Endothelial cell of umbilical vein (primary cell): ENCODE measurements around the gene ZNF512. TPM values are rescaled to one million over a fixed set of nuclear protein-coding genes. Genes with fewer than 3 reads are reported as not detected.

Experiments used
- BruUV-seq: library from RNA; stranded (reverse); fragments of 400-500 nt; replicated peaks from 2 replicates; lab custom pipeline; 2021; lab: Mats Ljungman, UMichigan
- CTCF ChIA-PET: fragments of 300-600, 350-600 bp; sonication (Branson Sonifier 250); formaldehyde crosslinking; loops from one replicate; lab custom pipeline; 2021; ENCODE audit warnings: antibody characterized with exemption, inconsistent platforms; lab: Charles Lee
- POLR2A ChIA-PET: fragments of 300-600, 350-600 bp; sonication (Branson Sonifier 250); formaldehyde crosslinking; loops from one replicate; lab custom pipeline; 2021; ENCODE audit warnings: antibody characterized with exemption, inconsistent platforms; lab: Charles Lee
- DNase-seq: peaks from one replicate; pipeline ENCODE4 v3.0.0-alpha.2; 2011; ENCODE audit warnings: low read depth, low spot score
- FAIRE-seq: peaks from 2 replicates; lab custom pipeline; 2011; peaks lifted over from hg19 to GRCh38; lab: Jason Lieb, UNC
- H2AFZ ChIP-seq: 2 replicates; pipeline ENCODE4 v1.6.0; 2012; ENCODE audit warnings: low read depth, low read length, control low read depth, inconsistent platforms
- H3K27ac ChIP-seq: 2 replicates; pipeline ENCODE4 v1.5.1; 2011; ENCODE audit warnings: low read depth, mild to moderate bottlenecking, control low read depth, low read length, moderate library complexity; ENCODE audit not compliant: insufficient read depth
- H3K27me3 ChIP-seq, 2 experiments: 2 replicates each; pipeline versions ENCODE4 v1.6.0 to v1.6.1; 2011; ENCODE audit warnings: low read length in 2 of 2, mixed read lengths in 1 of 2; ENCODE audit not compliant: control insufficient read depth in 2 of 2, insufficient read depth in 2 of 2
- H3K36me3 ChIP-seq, 2 experiments: 2 replicates in 1 of 2; 3 replicates in 1 of 2; pipeline ENCODE4 v1.5.1; 2011; ENCODE audit warnings: low read length in 2 of 2, mild to moderate bottlenecking in 1 of 2, moderate library complexity in 1 of 2; ENCODE audit not compliant: control insufficient read depth in 2 of 2, insufficient read depth in 2 of 2; ENCODE audit errors: extremely low read depth in 1 of 2
- H3K4me1 ChIP-seq: 3 replicates; pipeline ENCODE4 v1.5.1; 2011; ENCODE audit warnings: mild to moderate bottlenecking, low read length; ENCODE audit not compliant: control insufficient read depth, insufficient read depth; ENCODE audit errors: extremely low read depth
- H3K4me2 ChIP-seq: 2 replicates; pipeline ENCODE4 v1.6.1; 2011; ENCODE audit warnings: low read length, control low read depth, mixed read lengths; ENCODE audit not compliant: insufficient read depth
- H3K4me3 ChIP-seq, 3 experiments: fragments of 200-600 bp in 1 of 3; sonication (generic), shearing (Covaris generic) in 1 of 3; replicated peaks in 1 of 3; 2 replicates each; pipeline ENCODE4 v1.5.1; 2011 to 2016; ENCODE audit warnings: control low read depth in 3 of 3, low read length in 3 of 3, mild to moderate bottlenecking in 2 of 3, inconsistent platforms in 1 of 3, low read depth in 1 of 3, moderate library complexity in 1 of 3; ENCODE audit not compliant: insufficient read depth in 1 of 3
- H3K79me2 ChIP-seq: 2 replicates; pipeline ENCODE4 v1.6.0; 2012; ENCODE audit warnings: low read length, inconsistent platforms; ENCODE audit not compliant: control insufficient read depth, insufficient read depth
- H3K9ac ChIP-seq: replicated peaks from 2 replicates; pipeline ENCODE3; 2011; ENCODE audit warnings: low read length, control low read depth; ENCODE audit not compliant: insufficient read depth; ENCODE audit errors: extremely low read depth
- H3K9me1 ChIP-seq: replicated peaks from 3 replicates; pipeline ENCODE4 v1.6.0; 2011; ENCODE audit warnings: mild to moderate bottlenecking, low read length; ENCODE audit not compliant: control insufficient read depth, insufficient read depth; ENCODE audit errors: extremely low read depth
- H3K9me3 ChIP-seq: replicated peaks from 2 replicates; pipeline ENCODE4 v1.5.1; 2012; ENCODE audit warnings: low read length, inconsistent platforms; ENCODE audit not compliant: control insufficient read depth, insufficient read depth
- H4K20me1 ChIP-seq: replicated peaks from 2 replicates; pipeline ENCODE3; 2011; ENCODE audit warnings: mild to moderate bottlenecking, low read length; ENCODE audit not compliant: control insufficient read depth, insufficient read depth; ENCODE audit errors: extremely low read depth
- EZH2 ChIP-seq: IDR thresholded peaks from 2 replicates; pipeline ENCODE4 v1.6.1; 2012; ENCODE audit warnings: borderline replicate concordance, low read depth, mild to moderate bottlenecking, moderate library complexity, low read length, inconsistent platforms; ENCODE audit not compliant: severe bottlenecking
- FOS ChIP-seq: IDR thresholded peaks from 2 replicates; pipeline ENCODE4 v1.6.1; 2011; ENCODE audit warnings: mild to moderate bottlenecking, low read length, moderate library complexity, borderline replicate concordance; ENCODE audit not compliant: insufficient read depth
- GATA2 ChIP-seq: IDR thresholded peaks from 2 replicates; pipeline ENCODE4 v1.7.0; 2011; ENCODE audit warnings: low read depth, mild to moderate bottlenecking, moderate library complexity, mixed read lengths, low read length; ENCODE audit not compliant: insufficient read length, insufficient read depth
- JUN ChIP-seq: IDR thresholded peaks from 2 replicates; pipeline ENCODE4 v1.6.1; 2011; ENCODE audit warnings: borderline replicate concordance, low read depth; ENCODE audit not compliant: insufficient read length, insufficient read depth
- MYC ChIP-seq: IDR thresholded peaks from one replicate; pipeline ENCODE4 v1.6.1; 2011; ENCODE audit warnings: mild to moderate bottlenecking, low read depth, low read length
- POLR2A ChIP-seq: IDR thresholded peaks from 2 replicates; pipeline ENCODE4 v1.6.1; 2012; ENCODE audit warnings: low read depth, mild to moderate bottlenecking, control low read depth, low read length
- POLR2AphosphoS5 ChIP-seq: IDR thresholded peaks from 2 replicates; pipeline ENCODE4 v1.6.1; 2012; ENCODE audit warnings: low read depth, mild to moderate bottlenecking, control low read depth, low read length, moderate library complexity; ENCODE audit not compliant: insufficient read depth
- dilution Hi-C: fragments of 300-500 bp; cut with MboI; formaldehyde crosslinking; loops from one replicate; pipeline ENCODE4 v1.15.0; 2019; ENCODE audit warnings: low sequenced_read_pairs; ENCODE audit not compliant: extremely low pct_ligation_motif_present
- intact Hi-C: fragments of 100-400 bp; cut with micrococcal nuclease; formaldehyde crosslinking; loops from one replicate; pipeline ENCODE4 v1.10.0; 2022
- polyA plus RNA-seq, 4 experiments: library from polyadenylated mRNA; depleted of rRNA in 3 of 4; stranded (reverse) in 3 of 4; unstranded in 1 of 4; fragments of >200 nt; gene quantifications; 2 replicates each; pipeline versions ENCODE4 v1.2.1 to v1.2.3, GENCODE V29; 2011 to 2012; ENCODE audit warnings: missing spikeins in 1 of 4
- total RNA-seq: library from RNA; stranded (reverse); gene quantifications from 2 replicates; pipeline ENCODE4 v1.2.3, GENCODE V29; 2021
- TF ChIP-seq, protein P1 (sequence below): IDR thresholded peaks from 2 replicates; pipeline ENCODE4 v1.6.1; 2011; ENCODE audit not compliant: insufficient read depth, insufficient read length
- TF ChIP-seq, protein P2 (sequence below), 2 donors: IDR thresholded peaks; 1 replicate in 1 of 2; 2 replicates in 1 of 2; pipeline ENCODE4 v1.5.1; 2011; ENCODE audit warnings: low read length in 2 of 2, mild to moderate bottlenecking in 2 of 2, moderate library complexity in 2 of 2, control low read depth in 1 of 2, inconsistent platforms in 1 of 2, low read depth in 1 of 2; ENCODE audit not compliant: insufficient read depth in 1 of 2; ENCODE audit errors: extremely low read depth in 1 of 2

Gene ZNF512
- total and polyA plus RNA-seq, 2 donors (not counting 3 experiments of a cell fraction or from before 2014, with no cell fraction given) = 17.8 to 37.0 TPM

DNA sequence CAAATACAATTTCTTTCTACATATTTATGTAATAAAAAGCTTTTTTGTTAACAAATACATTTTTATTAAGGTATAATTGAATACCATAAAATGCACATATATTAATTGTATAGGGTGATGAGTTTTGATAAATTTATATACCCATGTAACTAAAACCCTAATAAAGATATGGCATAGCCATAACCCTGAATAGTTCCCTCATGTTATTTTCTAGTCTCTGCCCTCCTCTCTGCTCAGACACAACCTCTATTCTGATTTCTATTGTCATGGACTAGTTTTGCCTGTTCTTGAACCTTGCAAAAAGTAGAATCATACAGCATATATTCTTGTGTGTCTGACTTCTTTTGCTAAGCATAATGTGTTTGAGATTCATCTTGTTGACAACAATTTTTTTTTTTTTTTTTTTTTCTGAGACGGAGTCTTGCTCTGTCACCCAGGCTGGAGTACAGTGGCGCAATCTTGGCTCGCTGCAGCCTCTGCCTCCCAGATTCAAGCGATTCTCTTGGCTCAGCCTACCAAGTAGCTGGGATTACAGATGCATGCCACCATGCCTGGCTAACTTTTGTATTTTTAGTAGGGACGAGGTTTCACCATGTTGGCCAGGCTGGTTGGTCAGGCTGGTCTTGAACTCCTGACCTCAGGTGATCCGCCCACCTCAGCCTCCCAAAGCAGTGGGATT is 38.6 kb upstream of the ZNF512 start:
- POLR2A ChIA-PET = no interaction called here
- TF ChIP-seq, protein P1, sequence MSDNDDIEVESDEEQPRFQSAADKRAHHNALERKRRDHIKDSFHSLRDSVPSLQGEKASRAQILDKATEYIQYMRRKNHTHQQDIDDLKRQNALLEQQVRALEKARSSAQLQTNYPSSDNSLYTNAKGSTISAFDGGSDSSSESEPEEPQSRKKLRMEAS = no peak
- TF ChIP-seq GATA2 = no peak
- TF ChIP-seq FOS = no peak
- no peaks in the 10 kb centered on the region for H3K9me3 ChIP-seq
- H2AFZ ChIP-seq = no peak overlapping the region
- H3K36me3 ChIP-seq = no peaks in the 10 kb centered on the region
- dilution Hi-C loops (no loop called here), intact Hi-C loops (no loop called here)
- H3K27me3 ChIP-seq = no peaks in the 10 kb centered on the region
- no peak for DNase-seq
- no peaks in the 10 kb centered on the region for H4K20me1 ChIP-seq
- H3K4me2 ChIP-seq = no peak overlapping the region
- no TSS peak for BruUV-seq
- no peak overlapping the region for H3K27ac ChIP-seq
- H3K4me1 ChIP-seq = no peaks in the 10 kb centered on the region
- H3K4me3 ChIP-seq = no peak overlapping the region
- no peaks in the 10 kb centered on the region for H3K9me1 ChIP-seq
- no peak overlapping the region for H3K9ac ChIP-seq
- CTCF ChIA-PET = interaction anchor here (0.7 to 0.8 kb wide), 3 partner anchors 10 to 82 kb away, joined by 3 to 4 read pairs (median 3); no protein-coding TSS in a partner anchor
- FAIRE-seq = no peak
- no peaks in the 10 kb centered on the region for H3K79me2 ChIP-seq

DNA sequence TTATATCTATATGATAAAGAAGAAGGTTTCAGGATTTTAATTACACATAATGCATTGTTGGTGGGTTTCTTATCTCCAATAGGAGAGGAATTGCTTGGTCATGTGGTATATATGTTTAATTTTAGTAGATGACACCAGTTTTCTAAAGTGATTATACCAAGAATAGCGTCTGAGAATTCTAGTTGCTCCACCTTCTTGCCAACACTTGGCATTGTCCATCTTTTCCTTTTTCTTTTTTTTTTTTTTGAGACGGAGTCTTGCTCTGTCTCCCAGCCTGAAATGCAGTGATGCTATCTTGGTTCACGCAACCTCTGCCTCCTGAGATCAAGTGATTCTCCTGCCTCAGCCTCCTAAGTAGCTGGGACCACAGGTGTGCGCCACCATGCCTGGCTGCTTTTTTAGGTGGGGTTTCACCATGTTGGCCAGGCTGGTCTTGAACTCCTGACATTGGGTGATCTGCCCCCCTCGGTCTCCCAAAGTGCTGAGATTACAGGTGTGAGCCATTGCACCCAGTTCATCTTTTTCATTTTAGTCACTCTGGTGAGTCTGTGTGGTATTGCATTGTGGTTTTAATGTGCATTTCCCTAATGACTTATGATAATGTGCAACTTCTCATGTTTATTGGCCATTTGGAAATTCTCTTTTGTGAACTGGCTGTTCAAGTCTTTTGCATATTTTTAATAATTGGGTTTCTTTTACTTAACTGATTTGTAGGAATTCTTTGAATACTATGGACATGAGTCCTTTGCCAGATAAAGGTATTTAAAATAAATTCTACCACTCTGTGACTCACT is 37.3 kb upstream of the ZNF512 start:
- no peaks in the 10 kb centered on the region for H3K9me1 ChIP-seq
- no peak overlapping the region for H3K4me3 ChIP-seq
- FAIRE-seq = no peak
- intact Hi-C loops (no loop called here), dilution Hi-C loops (no loop called here)
- no peaks in the 10 kb centered on the region for H3K4me1 ChIP-seq
- TF ChIP-seq EZH2 (no peak), GATA2 (no peak), POLR2A (no peak), JUN (no peak), MYC (no peak), POLR2AphosphoS5 (no peak), FOS (no peak)
- TF ChIP-seq, protein P1 = no peak
- TF ChIP-seq, protein P2, sequence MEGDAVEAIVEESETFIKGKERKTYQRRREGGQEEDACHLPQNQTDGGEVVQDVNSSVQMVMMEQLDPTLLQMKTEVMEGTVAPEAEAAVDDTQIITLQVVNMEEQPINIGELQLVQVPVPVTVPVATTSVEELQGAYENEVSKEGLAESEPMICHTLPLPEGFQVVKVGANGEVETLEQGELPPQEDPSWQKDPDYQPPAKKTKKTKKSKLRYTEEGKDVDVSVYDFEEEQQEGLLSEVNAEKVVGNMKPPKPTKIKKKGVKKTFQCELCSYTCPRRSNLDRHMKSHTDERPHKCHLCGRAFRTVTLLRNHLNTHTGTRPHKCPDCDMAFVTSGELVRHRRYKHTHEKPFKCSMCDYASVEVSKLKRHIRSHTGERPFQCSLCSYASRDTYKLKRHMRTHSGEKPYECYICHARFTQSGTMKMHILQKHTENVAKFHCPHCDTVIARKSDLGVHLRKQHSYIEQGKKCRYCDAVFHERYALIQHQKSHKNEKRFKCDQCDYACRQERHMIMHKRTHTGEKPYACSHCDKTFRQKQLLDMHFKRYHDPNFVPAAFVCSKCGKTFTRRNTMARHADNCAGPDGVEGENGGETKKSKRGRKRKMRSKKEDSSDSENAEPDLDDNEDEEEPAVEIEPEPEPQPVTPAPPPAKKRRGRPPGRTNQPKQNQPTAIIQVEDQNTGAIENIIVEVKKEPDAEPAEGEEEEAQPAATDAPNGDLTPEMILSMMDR (IDR thresholded peaks at IDR 0.05; ENCODE audit: extremely low read depth in 1 of 2, insufficient read depth in 1 of 2, low read depth in 1 of 2, low read length in 2 of 2) = no peak
- H3K9me3 ChIP-seq = no peaks in the 10 kb centered on the region
- H4K20me1 ChIP-seq = no peaks in the 10 kb centered on the region
- BruUV-seq = no TSS peak
- no peak overlapping the region for H2AFZ ChIP-seq
- no peak overlapping the region for H3K4me2 ChIP-seq
- no peaks in the 10 kb centered on the region for H3K27me3 ChIP-seq
- no peak overlapping the region for H3K27ac ChIP-seq
- no peak for DNase-seq
- H3K9ac ChIP-seq = no peak overlapping the region
- H3K36me3 ChIP-seq = no peaks in the 10 kb centered on the region
- POLR2A ChIA-PET = no interaction called here
- H3K79me2 ChIP-seq = no peaks in the 10 kb centered on the region
- CTCF ChIA-PET = no interaction called here
